ENCODE measurements around the gene SPATA20.

The SPATA20 gene

DNA sequence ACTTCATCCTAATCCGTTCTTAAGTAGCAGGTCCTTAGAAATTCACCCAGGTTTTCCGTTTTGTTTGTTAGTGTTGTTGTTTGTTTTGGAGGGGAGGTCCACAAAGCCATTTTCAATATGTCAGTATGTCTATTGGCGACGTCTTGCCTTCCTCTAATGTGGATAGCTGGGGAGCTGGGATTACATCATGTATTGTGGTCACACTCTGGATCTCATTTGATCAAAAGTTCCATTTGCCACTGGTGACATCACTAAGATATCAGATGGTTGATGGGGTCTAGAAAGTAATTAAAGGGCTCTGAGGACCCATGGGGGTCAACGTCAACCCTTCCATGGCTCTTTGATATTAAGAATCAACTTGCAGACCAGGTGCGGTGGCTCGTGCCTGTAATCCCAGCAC is 17.1 kb upstream of the SPATA20 start:
- TF ChIP-seq CTCF (IDR thresholded peaks at IDR 0.05; ENCODE audit: low read depth, low read length), result no peak
- no peak for DNase-seq (ENCODE audit: low read depth in 2 of 2)
- no peak overlapping the region for H3K4me3 ChIP-seq (replicated peaks in 1 of 2; ENCODE audit: low read depth in 2 of 2, low read length in 2 of 2)

DNA sequence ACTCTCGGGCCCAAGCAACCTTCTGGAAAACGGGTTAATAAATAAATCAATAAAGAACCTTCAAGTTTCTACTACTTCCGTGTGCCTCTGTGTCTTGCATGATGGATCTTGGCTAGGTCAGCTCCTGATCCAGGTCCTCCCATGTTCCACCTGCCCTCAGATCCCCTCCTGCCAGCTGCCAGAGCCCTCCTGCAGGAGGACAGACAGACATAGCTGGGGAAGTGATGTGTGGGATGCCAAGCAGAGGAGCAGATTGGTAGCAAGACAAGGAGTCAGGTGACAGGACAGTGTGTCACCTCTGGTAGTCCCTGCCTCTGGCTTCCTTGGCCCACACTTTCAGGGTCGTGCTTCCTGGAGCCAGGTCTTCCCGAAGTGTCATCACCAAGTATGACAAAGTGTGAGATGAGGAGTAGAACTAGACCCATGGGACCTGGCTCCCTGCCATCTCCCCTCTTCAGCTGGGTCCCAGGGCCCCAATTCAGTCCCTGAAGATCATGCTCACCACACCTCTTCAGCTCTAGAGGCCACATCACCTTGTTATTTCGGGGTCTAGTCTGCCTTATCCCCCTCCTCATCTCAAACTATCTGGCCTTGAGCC is 15.4 kb upstream of the SPATA20 start:
- no peak for TF ChIP-seq CTCF (IDR thresholded peaks at IDR 0.05; ENCODE audit: low read depth, low read length)
- no peak for DNase-seq (ENCODE audit: low read depth in 2 of 2)
- H3K4me3 ChIP-seq (replicated peaks in 1 of 2; ENCODE audit: low read depth in 2 of 2, low read length in 2 of 2), result no peak overlapping the region

GRCh38 chr17:50532452-50533024 is 14.4 kb upstream of the SPATA20 start, which contains the start of gene EPN3:
EPN3 (plus strand) TSS chr17:50532735; CDS start chr17:50536557, 3,822 bp downstream.
- no peak for TF ChIP-seq CTCF (IDR thresholded peaks at IDR 0.05; ENCODE audit: low read depth, low read length)
- no peak within 1 kb of the TSS for H3K4me3 ChIP-seq (replicated peaks in 1 of 2; ENCODE audit: low read depth in 2 of 2, low read length in 2 of 2)

DNA sequence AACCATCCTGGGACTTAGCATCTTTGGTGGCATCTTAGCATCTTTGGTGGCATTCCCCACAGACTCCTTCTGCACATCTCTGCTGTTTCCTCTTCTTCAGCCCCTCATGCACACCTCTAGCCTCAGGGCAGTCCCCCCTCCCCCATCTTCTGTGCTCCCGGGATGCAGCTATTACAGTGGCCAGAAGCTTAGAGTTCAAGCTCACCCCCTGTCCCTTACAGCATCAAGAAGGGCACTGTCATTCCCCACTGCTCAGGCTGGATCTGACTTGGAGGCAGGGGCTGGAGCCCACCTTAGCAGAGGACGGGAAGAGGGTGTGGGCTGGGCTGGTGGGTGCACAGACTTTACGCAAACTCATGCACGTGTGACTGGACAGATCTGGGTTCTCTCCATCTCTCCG is 13.8 kb upstream of the SPATA20 start:
- TF ChIP-seq CTCF (IDR thresholded peaks at IDR 0.05; ENCODE audit: low read depth, low read length), result no peak
- no peak for DNase-seq (ENCODE audit: low read depth in 2 of 2)
- H3K4me3 ChIP-seq (replicated peaks in 1 of 2; ENCODE audit: low read depth in 2 of 2, low read length in 2 of 2), result no peak overlapping the region

More at GRCh38 chr17:50532452-50533024, 14.4 kb upstream of the SPATA20 start, which contains the start of gene EPN3:
- DNase-seq (ENCODE audit: low read depth in 2 of 2), result no peak

- TF ChIP-seq CTCF (IDR thresholded peaks at IDR 0.05; ENCODE audit: low read depth, low read length), result no peak
- peak in 1 of 2 donors; percentile 74 for DNase-seq (ENCODE audit: low read depth in 2 of 2)
- H3K4me3 ChIP-seq (replicated peaks in 1 of 2; ENCODE audit: low read depth in 2 of 2, low read length in 2 of 2), result no peak overlapping the region
Observed at GRCh38 chr17:50533720-50534148, 13.2 kb upstream of the SPATA20 start.

GRCh38 chr17:50534222-50534978 is 12.6 kb upstream of the SPATA20 start:
- peak; percentile 29 for TF ChIP-seq CTCF (IDR thresholded peaks at IDR 0.05; ENCODE audit: low read depth, low read length)
- H3K4me3 ChIP-seq (replicated peaks in 1 of 2; ENCODE audit: low read depth in 2 of 2, low read length in 2 of 2), result no peak overlapping the region
- DNase-seq (ENCODE audit: low read depth in 2 of 2), result no peak
